ENCODE measurements around the gene CHRNB2.

GRCh38 chr1:154536570-154536969 lies 31.0 kb upstream of the CHRNB2 start:
- TF ChIP-seq NFIC (IDR thresholded peaks at IDR 0.05) = no peak
- no peak for TF ChIP-seq TEAD4 (IDR thresholded peaks at IDR 0.05)

Measured in Ishikawa (cell line).